ENCODE measurements around the gene TTC33. TPM values are rescaled to one million over a fixed set of nuclear protein-coding genes. Genes with fewer than 3 reads are reported as not detected.
"Not testable (repeated sequence)": the region's sequence is repeated elsewhere in the genome, so short reads cannot be mapped to it uniquely, and the experiment has no call there.

Gene TTC33
- 10 to 100 TPM; 10.5 to 18.1 (median 11.2) TPM for polyA plus RNA-seq

- DNase-seq: peak; percentile 87 to 89 (median 87)
- no peaks in the 10 kb centered on the region for H3K9me3 Mint-ChIP-seq
- no peak within 1 kb of the TSS for H3K27ac Mint-ChIP-seq
- H3K27me3 Mint-ChIP-seq (ENCODE audit: low read depth in 3 of 3): peaks cover 0 to 3% (median 2%) of the 10 kb centered on the region in 3 donors
- H3K36me3 Mint-ChIP-seq: peaks cover 3 to 5% (median 3%) of the 10 kb centered on the region in 3 donors
- peaks cover 5 to 22% of the 10 kb centered on the region in 2 donors for H3K4me1 Mint-ChIP-seq
- no peak within 1 kb of the TSS for H3K4me3 Mint-ChIP-seq
Measured at GRCh38 chr5:40755407-40756365, at the start of gene TTC33. TSS of gene TTC33 (minus strand) at chr5:40755961. CDS start at chr5:40747018, 8,943 bp downstream.

DNA sequence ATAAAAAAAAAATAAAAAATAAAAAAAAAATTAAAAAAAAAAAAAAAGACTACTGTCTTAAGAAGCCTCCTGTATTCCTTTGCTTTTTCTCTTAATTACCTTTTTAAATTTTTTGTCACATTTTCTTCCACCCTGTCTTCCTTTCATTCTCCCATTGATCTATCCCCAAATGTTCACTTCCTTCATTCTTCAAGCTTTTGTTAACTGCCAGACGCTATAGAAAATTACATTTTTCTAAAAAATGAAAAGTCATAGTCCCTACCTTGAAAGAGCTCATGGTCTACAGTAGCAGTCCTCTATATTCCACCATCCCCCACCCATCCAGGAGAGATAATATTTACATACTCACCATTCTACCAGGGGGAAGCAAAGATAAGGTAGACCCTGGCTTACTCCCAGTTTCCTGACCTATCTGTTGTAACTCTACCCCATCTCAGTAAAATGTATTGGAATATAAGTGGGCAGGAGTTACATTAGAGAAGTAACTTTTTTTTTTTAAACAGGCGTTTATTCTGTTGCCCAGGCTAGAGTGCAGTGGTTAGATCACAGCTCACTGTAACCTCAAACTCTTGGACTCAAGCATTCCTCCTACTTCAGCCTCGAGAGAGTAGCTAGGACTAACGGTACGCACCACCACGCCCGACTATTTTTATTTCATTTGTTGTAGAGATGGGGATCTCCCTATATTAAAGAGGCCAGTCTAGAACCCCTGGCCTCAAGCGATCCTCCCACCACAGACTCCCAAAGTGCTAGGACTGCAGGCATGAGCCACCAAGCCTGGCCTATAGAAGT lies 46.2 kb upstream of the TTC33 start:
- H3K4me1 Mint-ChIP-seq: peaks cover 9 to 18% of the 10 kb centered on the region in 2 donors
- DNase-seq: no peak
- peak overlapping the region in 1 of 6 donors; percentile 1 for H3K27ac Mint-ChIP-seq
- peaks cover 4 to 16% (median 14%) of the 10 kb centered on the region in 3 donors for H3K27me3 Mint-ChIP-seq (ENCODE audit: low read depth in 3 of 3)
- H3K36me3 Mint-ChIP-seq: no peaks in the 10 kb centered on the region
- H3K4me3 Mint-ChIP-seq: peak overlapping the region in 2 of 5 donors; percentile 15 to 26
- H3K9me3 Mint-ChIP-seq: no peaks in the 10 kb centered on the region

DNA sequence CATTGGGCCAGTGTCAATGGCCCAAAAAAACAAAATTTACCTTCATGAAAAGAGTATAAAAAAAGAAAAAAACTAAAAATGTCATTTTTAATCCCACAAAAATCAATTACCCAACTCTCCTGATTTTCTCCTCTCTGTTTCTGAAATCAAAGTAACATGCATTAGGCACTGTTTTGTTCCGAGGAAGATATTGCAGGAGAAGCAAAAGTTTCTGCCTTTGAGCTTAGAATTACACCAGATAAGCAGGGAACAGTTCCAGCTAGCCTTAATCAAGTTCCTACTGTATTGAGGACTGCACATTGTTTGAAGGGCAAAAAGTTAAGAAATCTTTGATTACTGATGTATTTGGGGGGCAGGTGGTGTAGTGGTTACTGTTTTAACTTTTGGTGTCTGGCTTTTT lies 43.5 kb upstream of the TTC33 start:
- no peak for DNase-seq
- peaks cover 27 to 44% of the 10 kb centered on the region in 2 donors for H3K4me1 Mint-ChIP-seq
- no peaks in the 10 kb centered on the region for H3K9me3 Mint-ChIP-seq
- H3K27me3 Mint-ChIP-seq (ENCODE audit: low read depth in 3 of 3): peaks cover 4 to 18% (median 16%) of the 10 kb centered on the region in 3 donors
- H3K4me3 Mint-ChIP-seq: peak overlapping the region; percentile 91 to 95 (median 95)
- H3K27ac Mint-ChIP-seq: peak overlapping the region in 5 of 6 donors; percentile 13 to 95 (median 89)
- no peaks in the 10 kb centered on the region for H3K36me3 Mint-ChIP-seq

GRCh38 chr5:40798801-40799210 lies 43.0 kb upstream of the TTC33 start:
- H3K9me3 Mint-ChIP-seq: no peaks in the 10 kb centered on the region
- no peaks in the 10 kb centered on the region for H3K36me3 Mint-ChIP-seq
- DNase-seq: no peak
- peaks cover 4 to 18% (median 16%) of the 10 kb centered on the region in 3 donors for H3K27me3 Mint-ChIP-seq (ENCODE audit: low read depth in 3 of 3)
- H3K27ac Mint-ChIP-seq: peak overlapping the region; percentile 88 to 95 (median 90)
- H3K4me1 Mint-ChIP-seq: peaks cover 32 to 48% of the 10 kb centered on the region in 2 donors
- H3K4me3 Mint-ChIP-seq: peak overlapping the region; percentile 91 to 95 (median 95)

- Mint-ChIP-seq H3K27me3 (ENCODE audit: low read depth in 3 of 3) (peaks cover 4 to 16% (median 14%) of the 10 kb centered on the region in 3 donors), H3K9me3 (no peaks in the 10 kb centered on the region)
Measured at GRCh38 chr5:40798012-40798800, 42.4 kb upstream of the TTC33 start, which contains the start of gene PRKAA1. TSS of gene PRKAA1 (minus strand) at chr5:40798374. CDS start at chr5:40798189, 185 bp downstream.

DNA sequence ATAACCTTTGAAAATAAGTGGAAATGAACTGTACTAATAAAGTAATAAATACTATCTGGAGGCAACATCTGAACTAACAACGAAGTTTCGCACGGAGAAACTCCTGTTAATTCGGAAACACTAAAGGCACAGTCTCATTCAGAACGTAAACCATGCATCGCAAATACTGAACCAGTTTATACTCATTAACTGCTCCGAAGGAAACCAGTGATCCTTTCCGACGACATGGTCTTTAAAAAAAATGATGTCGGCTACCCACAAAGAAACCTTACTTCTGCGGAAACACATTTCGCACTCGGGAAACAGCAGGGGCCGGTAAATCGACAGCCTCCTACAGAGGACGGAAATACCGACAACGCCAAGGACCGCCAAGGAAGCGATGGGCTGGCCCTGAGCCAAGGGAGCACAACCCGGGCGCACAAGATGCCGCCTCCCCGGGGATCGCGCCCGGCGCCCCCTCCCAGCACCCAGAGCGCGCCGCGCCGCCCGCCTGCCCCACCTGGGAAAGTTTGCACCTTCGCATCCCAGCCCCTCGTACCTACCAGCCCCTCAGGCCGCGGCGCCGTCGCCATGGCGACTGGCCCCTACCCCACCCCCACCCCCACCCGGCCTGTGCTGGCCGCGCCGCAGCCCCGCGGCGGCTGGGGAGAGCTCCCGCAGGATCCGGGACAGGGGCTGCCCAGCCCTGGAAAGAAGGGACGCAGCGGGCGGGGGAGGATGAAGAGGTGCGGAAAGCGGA lies 41.7 kb upstream of the TTC33 start:
- H3K27ac Mint-ChIP-seq: peak overlapping the region; percentile 89 to 94 (median 93)
- H3K9me3 Mint-ChIP-seq: no peaks in the 10 kb centered on the region
- peaks cover 4 to 16% (median 14%) of the 10 kb centered on the region in 3 donors for H3K27me3 Mint-ChIP-seq (ENCODE audit: low read depth in 3 of 3)
- peak overlapping the region; percentile 91 to 95 (median 93) for H3K4me3 Mint-ChIP-seq
- DNase-seq: peak; percentile 78 to 81 (median 80)
- H3K36me3 Mint-ChIP-seq: no peaks in the 10 kb centered on the region
- peaks cover 37 to 59% of the 10 kb centered on the region in 2 donors for H3K4me1 Mint-ChIP-seq

More at GRCh38 chr5:40798012-40798800, 42.4 kb upstream of the TTC33 start, which contains the start of gene PRKAA1:
- Mint-ChIP-seq H3K27ac (peak within 1 kb of the TSS; percentile 89 to 95 (median 93)), H3K4me3 (peak within 1 kb of the TSS; percentile 91 to 95 (median 95)), H3K36me3 (no peaks in the 10 kb centered on the region), H3K4me1 (peaks cover 37 to 55% of the 10 kb centered on the region in 2 donors)
- peak; percentile 91 to 93 (median 92) for DNase-seq

GRCh38 chr5:40796487-40796889 lies 40.7 kb upstream of the TTC33 start:
- Mint-ChIP-seq H3K36me3 (no peaks in the 10 kb centered on the region), H3K27ac (peak overlapping the region; percentile 57 to 94 (median 86)), H3K9me3 (no peaks in the 10 kb centered on the region), H3K4me3 (peak overlapping the region; percentile 63 to 95 (median 91)), H3K27me3 (ENCODE audit: low read depth in 3 of 3) (peaks cover 4 to 16% (median 12%) of the 10 kb centered on the region in 3 donors), H3K4me1 (peaks cover 37 to 68% of the 10 kb centered on the region in 2 donors)
- DNase-seq: no peak

DNA sequence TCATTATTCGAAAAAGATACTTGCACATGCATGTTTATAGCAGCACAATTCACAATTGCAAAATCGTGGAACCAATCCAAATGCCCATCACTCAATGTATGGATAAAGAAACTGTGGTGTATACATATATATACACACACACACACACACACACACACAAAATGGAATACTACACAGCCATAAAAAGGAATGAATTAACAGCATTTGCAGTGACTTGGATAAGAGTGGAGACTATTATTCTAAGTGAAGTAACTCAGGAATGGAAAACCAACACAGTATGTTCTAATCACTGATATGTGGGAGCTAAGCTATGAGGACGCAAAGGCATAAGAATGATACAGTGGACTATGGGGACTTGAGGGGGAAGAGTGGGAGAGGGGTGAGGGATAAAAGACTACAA lies 39.1 kb upstream of the TTC33 start:
- peak overlapping the region in 1 of 5 donors; percentile 17 for H3K4me3 Mint-ChIP-seq
- H3K27ac Mint-ChIP-seq: peak overlapping the region in 1 of 6 donors; percentile 50
- H3K36me3 Mint-ChIP-seq, DNase-seq, H3K9me3 Mint-ChIP-seq: not testable (repeated sequence)
- peaks cover 4 to 16% (median 12%) of the 10 kb centered on the region in 3 donors for H3K27me3 Mint-ChIP-seq (ENCODE audit: low read depth in 3 of 3)
- H3K4me1 Mint-ChIP-seq: peaks cover 52 to 81% of the 10 kb centered on the region in 2 donors

DNA sequence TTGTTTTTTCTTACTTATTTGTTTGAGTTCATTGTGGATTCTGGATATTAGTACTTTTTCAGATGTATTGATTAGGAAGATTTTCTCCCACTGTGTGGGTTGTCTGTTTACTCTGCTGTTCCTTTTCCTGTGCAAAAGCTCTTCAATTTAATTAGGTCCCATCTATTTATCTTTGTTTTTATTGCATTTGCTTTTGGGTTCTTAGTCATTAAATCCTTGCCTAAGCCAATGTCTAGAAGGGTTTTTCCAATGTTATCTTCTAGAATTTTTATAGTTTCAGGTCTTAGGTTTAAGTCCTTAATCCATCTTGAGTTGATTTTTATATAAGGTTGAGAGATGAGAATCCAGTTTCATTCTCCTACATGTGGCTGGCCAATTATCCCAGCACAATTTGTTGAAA lies 38.6 kb upstream of the TTC33 start:
- not testable (repeated sequence) for H3K9me3 Mint-ChIP-seq, DNase-seq, H3K36me3 Mint-ChIP-seq, H3K27ac Mint-ChIP-seq, H3K4me3 Mint-ChIP-seq
- Mint-ChIP-seq H3K4me1 (peaks cover 56 to 83% of the 10 kb centered on the region in 2 donors), H3K27me3 (ENCODE audit: low read depth in 3 of 3) (peaks cover 4 to 16% (median 12%) of the 10 kb centered on the region in 3 donors)

DNA sequence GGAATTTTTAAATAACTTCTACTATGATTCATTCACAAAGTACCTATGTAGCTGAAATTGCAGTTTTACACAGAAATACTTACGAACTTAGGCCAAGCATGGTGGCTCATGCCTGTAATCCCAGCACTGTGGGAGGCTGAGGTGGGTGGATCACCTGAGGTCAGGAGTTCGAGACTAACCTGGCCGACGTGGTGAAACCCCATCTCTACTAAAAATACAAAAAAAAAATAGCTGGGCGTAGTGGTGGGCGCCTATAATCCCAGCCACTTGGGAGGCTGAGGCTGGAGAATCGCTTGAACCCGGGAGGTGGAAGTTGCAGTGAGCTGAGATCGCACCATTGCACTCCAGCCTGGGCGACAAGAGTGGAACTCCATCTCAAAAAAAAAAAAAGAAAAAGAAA lies 36.9 kb upstream of the TTC33 start:
- not testable (repeated sequence) for H3K27ac Mint-ChIP-seq

DNA sequence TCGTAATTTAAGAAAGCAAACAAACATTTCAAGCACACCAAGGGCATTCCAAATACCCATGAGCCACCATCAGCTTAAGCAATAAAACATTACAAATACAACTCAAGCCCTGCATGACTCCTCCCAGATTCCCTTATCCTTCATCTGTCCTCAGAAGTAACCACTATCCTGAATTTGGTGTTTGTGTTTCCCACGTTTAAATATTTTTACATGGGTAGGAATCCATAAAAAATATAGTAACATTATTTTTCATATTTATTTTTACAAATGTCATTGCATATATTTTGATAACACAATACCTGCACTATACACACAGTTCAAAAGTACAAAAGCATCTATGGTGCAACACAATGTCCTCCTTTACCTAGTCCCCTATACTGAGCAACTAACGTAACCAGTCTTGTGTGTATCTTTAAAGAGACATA lies 36.0 kb upstream of the TTC33 start:
- no peak for DNase-seq
- H3K27me3 Mint-ChIP-seq (ENCODE audit: low read depth in 3 of 3): peaks cover 0 to 3% (median 0%) of the 10 kb centered on the region in 3 donors
- no peaks in the 10 kb centered on the region for H3K9me3 Mint-ChIP-seq
- peaks cover 61 to 88% of the 10 kb centered on the region in 2 donors for H3K4me1 Mint-ChIP-seq
- H3K36me3 Mint-ChIP-seq: peaks cover 6 to 9% (median 8%) of the 10 kb centered on the region in 3 donors
- no peak overlapping the region for H3K27ac Mint-ChIP-seq
- H3K4me3 Mint-ChIP-seq: no peak overlapping the region

More for the DNA sequence above, 36.9 kb upstream of the TTC33 start:
- not testable (repeated sequence) for H3K27me3 Mint-ChIP-seq (ENCODE audit: low read depth in 3 of 3); H3K4me3 Mint-ChIP-seq; H3K36me3 Mint-ChIP-seq; DNase-seq; H3K9me3 Mint-ChIP-seq
- peaks cover 66 to 91% of the 10 kb centered on the region in 2 donors for H3K4me1 Mint-ChIP-seq

DNA sequence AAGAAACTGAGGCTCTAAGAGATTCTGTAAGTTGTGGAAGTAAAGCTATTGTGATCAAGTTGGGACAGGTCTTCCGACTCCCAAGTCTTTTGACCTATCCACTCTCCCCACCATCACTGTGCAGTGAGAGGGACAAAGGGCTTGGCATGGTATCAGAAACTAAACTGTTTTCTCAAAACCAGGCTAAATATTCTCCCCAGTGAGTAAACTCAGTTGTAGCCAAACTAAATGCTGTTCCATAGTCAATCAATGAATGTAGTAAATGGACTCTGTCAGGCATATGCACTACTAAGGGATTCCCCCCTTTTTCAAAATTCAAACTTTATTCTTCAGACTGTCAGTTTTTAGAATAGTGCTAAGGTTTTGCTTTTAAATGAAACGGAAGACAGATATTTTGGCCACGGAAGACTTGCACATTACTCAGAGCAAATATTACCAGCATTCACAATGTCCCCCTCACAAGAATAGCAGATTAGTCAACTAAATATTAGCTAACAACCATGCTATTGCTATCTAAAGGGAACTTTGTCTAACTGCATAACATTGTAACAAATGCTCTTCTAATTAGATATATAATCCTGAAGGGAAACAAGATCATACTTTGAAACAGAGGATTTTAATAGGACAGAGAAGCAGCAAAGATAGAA lies 35.3 kb upstream of the TTC33 start:
- no peak for DNase-seq
- Mint-ChIP-seq H3K4me1 (peaks cover 57 to 88% of the 10 kb centered on the region in 2 donors), H3K27ac (peak overlapping the region in 3 of 6 donors; percentile 2 to 31 (median 26)), H3K4me3 (no peak overlapping the region), H3K9me3 (no peaks in the 10 kb centered on the region), H3K36me3 (peaks cover 8 to 12% (median 9%) of the 10 kb centered on the region in 3 donors), H3K27me3 (ENCODE audit: low read depth in 3 of 3) (peaks cover 0 to 3% (median 0%) of the 10 kb centered on the region in 3 donors)
